OCI-LY3 (cell line): Measurements from ENCODE around the gene IGFBP3.

Source experiments
- H2AFZ ChIP-seq: fragments of 200-600, 300-600 bp; shearing (Covaris generic); 2 replicates; pipeline ENCODE4 v1.6.0; 2014; ENCODE audit warnings: antibody characterized with exemption, low read depth, low read length
- H3K27ac ChIP-seq: fragments of 200-600, 300-600 bp; sonication (generic); 2 replicates; pipeline ENCODE4 v1.5.1; 2014; ENCODE audit warnings: mild to moderate bottlenecking, low read length, moderate library complexity, mixed read lengths
- H3K27me3 ChIP-seq: fragments of 200-600, 300-600 bp; sonication (generic); 2 replicates; pipeline ENCODE4 v1.6.1; 2014; ENCODE audit warnings: low read depth, low read length, mixed read lengths
- H3K36me3 ChIP-seq: fragments of 200-600, 300-600 bp; sonication (generic); replicated peaks from 2 replicates; pipeline ENCODE3; 2014; ENCODE audit warnings: low read depth, low read length, mixed read lengths
- H3K4me1 ChIP-seq: fragments of 300-600, 200-600 bp; sonication (generic); 2 replicates; pipeline ENCODE4 v1.6.1; 2014; ENCODE audit warnings: low read length, mixed read lengths
- H3K4me2 ChIP-seq: fragments of 200-600, 300-600 bp; sonication (generic); 2 replicates; pipeline ENCODE4 v1.6.1; 2014; ENCODE audit warnings: low read length, mixed read lengths
- H3K4me3 ChIP-seq: fragments of 300-600, 200-600 bp; sonication (generic); 2 replicates; pipeline ENCODE4 v1.5.1; 2014; ENCODE audit warnings: antibody characterized with exemption, mild to moderate bottlenecking, low read length, moderate library complexity
- H3K79me2 ChIP-seq: fragments of 300-600, 200-600 bp; shearing (Covaris generic); 2 replicates; pipeline ENCODE4 v1.6.1; 2014; ENCODE audit warnings: mild to moderate bottlenecking, low read length, mixed read lengths
- H3K9ac ChIP-seq: fragments of 300-600, 200-600 bp; shearing (Covaris generic); 2 replicates; pipeline ENCODE4 v1.6.0; 2014; ENCODE audit warnings: mild to moderate bottlenecking, low read length, moderate library complexity
- H3K9me3 ChIP-seq: fragments of 200-600, 300-600 bp; shearing (Covaris generic); 2 replicates; pipeline ENCODE4 v1.6.1; 2014; ENCODE audit warnings: low read length, mixed read lengths; ENCODE audit not compliant: insufficient read depth
- H4K20me1 ChIP-seq: fragments of 200-600, 300-600 bp; sonication (generic); 2 replicates; pipeline ENCODE4 v1.6.1; 2016; ENCODE audit warnings: low read length, mixed read lengths; ENCODE audit not compliant: insufficient read depth
- CTCF ChIP-seq: fragments of 200-600, 300-600 bp; sonication (generic); IDR thresholded peaks from 2 replicates; pipeline ENCODE4 v1.5.1; 2014; ENCODE audit warnings: antibody characterized with exemption, low read length, low read depth
- EZH2phosphoT487 ChIP-seq: fragments of 200-600 bp; shearing (Covaris generic); IDR thresholded peaks from 2 replicates; pipeline ENCODE4 v1.6.1; 2018; ENCODE audit warnings: antibody characterized with exemption, mixed run types, low read depth

The IGFBP3 gene

GRCh38 chr7:45939574-45939973, 18.5 kb upstream of the IGFBP3 start:
- Histone ChIP-seq H3K27me3 (no peaks in the 10 kb centered on the region), H3K36me3 (no peaks in the 10 kb centered on the region), H3K4me2 (peak overlapping the region; percentile 87), H3K4me3 (peak overlapping the region; percentile 67), H3K9ac (peak overlapping the region; percentile 45; the same call in 1 of the 2 replicates), H3K4me1 (peaks cover 30% of the 10 kb centered on the region), H3K27ac (peak overlapping the region; percentile 17), H4K20me1 (no peaks in the 10 kb centered on the region), H3K9me3 (no peaks in the 10 kb centered on the region), H3K79me2 (no peaks in the 10 kb centered on the region), H2AFZ (0 out of 2 replicates have a peak overlapping the region, but pooled peaks have one; percentile 73)
- TF ChIP-seq CTCF, result no peak
- no peak for TF ChIP-seq EZH2phosphoT487

- Histone ChIP-seq H3K9ac (peak overlapping the region; percentile 45), H3K4me2 (peak overlapping the region; percentile 87), H3K27ac (peak overlapping the region; percentile 49)
Measured at GRCh38 chr7:45938626-45939302, 17.7 kb upstream of the IGFBP3 start.

GRCh38 chr7:45937862-45938261, 16.8 kb upstream of the IGFBP3 start:
- Histone ChIP-seq H3K9me3 (no peaks in the 10 kb centered on the region), H3K27me3 (no peaks in the 10 kb centered on the region), H3K4me3 (peak overlapping the region; percentile 21; the same call in 1 of the 2 replicates), H2AFZ (peak overlapping the region; percentile 64; the same call in 1 of the 2 replicates), H4K20me1 (no peaks in the 10 kb centered on the region), H3K36me3 (no peaks in the 10 kb centered on the region), H3K9ac (0 out of 2 replicates have a peak overlapping the region, but pooled peaks have one; percentile 14), H3K4me2 (peak overlapping the region; percentile 87), H3K79me2 (no peaks in the 10 kb centered on the region), H3K4me1 (peaks cover 30% of the 10 kb centered on the region), H3K27ac (peak overlapping the region; percentile 18; the same call in 1 of the 2 replicates)
- no peak for TF ChIP-seq CTCF
- no peak for TF ChIP-seq EZH2phosphoT487

More at GRCh38 chr7:45938626-45939302, 17.7 kb upstream of the IGFBP3 start:
- peak overlapping the region; percentile 73 for H2AFZ ChIP-seq
- no peaks in the 10 kb centered on the region for H4K20me1 ChIP-seq
- H3K4me3 ChIP-seq, result peak overlapping the region; percentile 67
- no peaks in the 10 kb centered on the region for H3K36me3 ChIP-seq
- no peaks in the 10 kb centered on the region for H3K9me3 ChIP-seq
- H3K27me3 ChIP-seq, result no peaks in the 10 kb centered on the region
- peaks cover 30% of the 10 kb centered on the region for H3K4me1 ChIP-seq
- no peaks in the 10 kb centered on the region for H3K79me2 ChIP-seq
- peak; percentile 59 for TF ChIP-seq CTCF
- no peak for TF ChIP-seq EZH2phosphoT487

- no peak overlapping the region for H3K4me3 ChIP-seq
- 0 out of 2 replicates have a peak overlapping the region, but pooled peaks have one; percentile 64 for H2AFZ ChIP-seq
- TF ChIP-seq EZH2phosphoT487 (no peak), CTCF (no peak)
- no peaks in the 10 kb centered on the region for H3K36me3 ChIP-seq
- 0 out of 2 replicates have a peak overlapping the region, but pooled peaks have one; percentile 14 for H3K9ac ChIP-seq
- peak overlapping the region; percentile 87 for H3K4me2 ChIP-seq
- peaks cover 30% of the 10 kb centered on the region for H3K4me1 ChIP-seq
- no peaks in the 10 kb centered on the region for H4K20me1 ChIP-seq
- H3K79me2 ChIP-seq, result no peaks in the 10 kb centered on the region
- H3K27me3 ChIP-seq, result no peaks in the 10 kb centered on the region
- peak overlapping the region; percentile 18; the same call in 1 of the 2 replicates for H3K27ac ChIP-seq
- H3K9me3 ChIP-seq, result no peaks in the 10 kb centered on the region
Measured at GRCh38 chr7:45937301-45937700, 16.2 kb upstream of the IGFBP3 start.
